ENCODE data around the gene ST6GALNAC6.

Gene ST6GALNAC6

GRCh38 chr9:127915801-127916719 is 16.7 kb upstream of the ST6GALNAC6 start:
- no peak for DNase-seq

GRCh38 chr9:127915325-127915752 is 15.9 kb upstream of the ST6GALNAC6 start:
- no peak for DNase-seq

GRCh38 chr9:127913682-127914081 is 14.3 kb upstream of the ST6GALNAC6 start:
- no peak for DNase-seq

GRCh38 chr9:127912882-127913281 is 13.5 kb upstream of the ST6GALNAC6 start:
- no peak for DNase-seq

GRCh38 chr9:127912296-127912695 is 12.9 kb upstream of the ST6GALNAC6 start:
- no peak for DNase-seq

- no peak for DNase-seq
Measured at GRCh38 chr9:127910613-127911205, 11.3 kb upstream of the ST6GALNAC6 start.

- DNase-seq: no peak
Measured at GRCh38 chr9:127909839-127910273, 10.5 kb upstream of the ST6GALNAC6 start.

- DNase-seq: no peak
Measured at GRCh38 chr9:127908660-127908926, 9.2 kb upstream of the ST6GALNAC6 start.

GRCh38 chr9:127907867-127908659 is 8.7 kb upstream of the ST6GALNAC6 start:
- no peak for DNase-seq

- no peak for DNase-seq
Measured at GRCh38 chr9:127905788-127906191, 6.4 kb upstream of the ST6GALNAC6 start.

GRCh38 chr9:127905004-127905728 is 5.8 kb upstream of the ST6GALNAC6 start:
- DNase-seq: no peak

- peak; percentile 72 for DNase-seq
Measured at GRCh38 chr9:127904561-127905003, 5.2 kb upstream of the ST6GALNAC6 start.

- DNase-seq: no peak
Measured at GRCh38 chr9:127903557-127904475, 4.4 kb upstream of the ST6GALNAC6 start.

- DNase-seq: no peak
Measured at GRCh38 chr9:127898433-127899127, 823 bp downstream of the ST6GALNAC6 start.

GRCh38 chr9:127897193-127897692 is 2.2 kb downstream of the ST6GALNAC6 start:
- no peak for DNase-seq

- no peak for DNase-seq
Measured at GRCh38 chr9:127896395-127897192, 2.8 kb downstream of the ST6GALNAC6 start.

GRCh38 chr9:127895811-127896210 is 3.6 kb downstream of the ST6GALNAC6 start:
- no peak for DNase-seq

- DNase-seq: no peak
Measured at GRCh38 chr9:127893392-127893791, 6.0 kb downstream of the ST6GALNAC6 start.

- no peak for DNase-seq
Measured at GRCh38 chr9:127892831-127893230, 6.6 kb downstream of the ST6GALNAC6 start.

- no peak for DNase-seq
Measured at GRCh38 chr9:127890053-127890452, 9.3 kb downstream of the ST6GALNAC6 start.

Data from NCI-H1105 treated with DMSO at 0.1 percent for 48 hours (cell line).